Activated T-cell treated with anti-CD3 and anti-CD28 coated beads, Interleukin-2, amount 50 U/mL, for 1 hour (primary cell): ENCODE results near the gene DPT.

Source experiments
- DNase-seq: peaks from one replicate; pipeline ENCODE4 v3.0.0-alpha.2; 2020

DPT gene

GRCh38 chr1:168654198-168654915 is 74.6 kb downstream of the DPT start:
- no peak for DNase-seq

GRCh38 chr1:168653567-168653966 is 75.4 kb downstream of the DPT start:
- no peak for DNase-seq

- DNase-seq, result no peak
Measured at GRCh38 chr1:168645721-168646120, 83.3 kb downstream of the DPT start.
